HG02852 (cell line): ENCODE results near the gene OTC.

Source experiments
- ATAC-seq: cut with Tn5 transposase; IDR thresholded peaks from one replicate; pipeline ENCODE4 v1.9.1; 2021; ENCODE audit warnings: mild to moderate bottlenecking, moderate library complexity; ENCODE audit not compliant: unreplicated experiment

OTC gene

DNA sequence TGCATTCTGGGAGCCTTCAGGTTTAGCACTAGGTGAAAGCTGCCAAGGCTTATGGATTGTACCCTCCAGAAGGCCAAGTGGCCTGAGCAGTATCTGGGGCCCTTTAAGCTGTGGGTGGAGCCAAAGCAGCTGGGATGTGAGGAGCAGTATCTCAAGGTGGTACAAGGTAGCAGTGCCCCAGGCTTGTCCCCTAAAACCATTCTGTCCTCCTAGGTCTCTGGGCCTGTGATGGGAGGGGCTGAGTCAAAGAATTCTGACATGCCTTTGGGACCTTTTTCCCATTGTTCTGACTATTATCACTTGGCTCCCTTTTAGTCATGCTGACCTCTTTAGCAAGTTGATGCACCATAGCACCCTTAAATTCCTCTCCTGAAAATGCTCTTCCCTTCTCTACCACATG is 109.9 kb downstream of the OTC start:
- ATAC-seq: no peak

DNA sequence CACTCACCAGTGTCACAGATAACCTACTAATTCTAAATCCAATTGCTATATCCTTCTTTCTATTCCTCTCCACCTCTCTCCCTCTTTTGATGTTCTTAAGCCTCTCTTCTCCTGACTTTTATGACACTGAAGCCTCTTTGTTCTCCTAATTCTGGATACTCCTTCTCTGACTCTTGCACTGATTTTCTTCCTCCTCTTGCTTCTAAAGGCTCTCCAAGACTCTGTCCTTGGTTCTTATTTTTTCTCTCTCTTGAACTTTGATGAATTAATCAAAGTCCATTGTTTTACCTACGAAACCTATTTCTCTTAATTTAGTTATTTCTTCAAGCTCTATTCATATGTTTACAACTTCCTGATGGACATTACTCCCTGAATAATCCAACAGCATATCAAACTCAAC is 113.3 kb downstream of the OTC start:
- no peak for ATAC-seq

DNA sequence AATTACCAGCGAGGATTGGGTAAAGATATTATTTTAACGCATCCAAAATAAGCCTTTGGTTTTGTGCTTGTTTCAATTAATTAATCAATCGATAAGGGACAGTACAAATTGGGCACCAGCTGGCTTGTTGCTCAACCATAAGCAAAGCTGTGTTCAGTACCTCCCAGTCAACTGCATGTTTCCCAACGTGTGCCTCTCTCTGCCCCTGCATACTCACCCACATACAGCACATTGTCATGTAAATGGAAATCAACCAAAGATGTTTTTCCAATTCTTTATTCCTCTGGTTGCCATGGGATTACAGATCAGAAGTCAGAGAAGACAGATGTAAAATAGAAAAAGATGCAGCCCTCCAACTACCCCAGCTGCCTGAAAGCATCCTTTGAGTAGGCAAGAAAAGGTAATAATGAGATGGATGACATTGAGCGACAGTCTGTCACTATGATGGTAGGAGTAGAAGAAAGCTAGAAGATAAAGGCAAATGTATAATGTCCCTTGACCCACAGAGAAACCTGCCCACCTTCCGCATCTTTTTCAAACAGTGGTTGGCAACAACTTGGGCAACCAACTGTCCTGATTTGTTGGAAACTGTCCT is 116.3 kb downstream of the OTC start:
- no peak for ATAC-seq
